T-helper 2 cell (primary cell): Measurements from ENCODE around the gene HNRNPLL.

Experiments
- DNase-seq, 5 experiments: peaks; one replicate each; pipeline versions ENCODE4 v3.0.0 to v3.0.0-alpha.2; 2012 to 2022

Gene HNRNPLL

DNA sequence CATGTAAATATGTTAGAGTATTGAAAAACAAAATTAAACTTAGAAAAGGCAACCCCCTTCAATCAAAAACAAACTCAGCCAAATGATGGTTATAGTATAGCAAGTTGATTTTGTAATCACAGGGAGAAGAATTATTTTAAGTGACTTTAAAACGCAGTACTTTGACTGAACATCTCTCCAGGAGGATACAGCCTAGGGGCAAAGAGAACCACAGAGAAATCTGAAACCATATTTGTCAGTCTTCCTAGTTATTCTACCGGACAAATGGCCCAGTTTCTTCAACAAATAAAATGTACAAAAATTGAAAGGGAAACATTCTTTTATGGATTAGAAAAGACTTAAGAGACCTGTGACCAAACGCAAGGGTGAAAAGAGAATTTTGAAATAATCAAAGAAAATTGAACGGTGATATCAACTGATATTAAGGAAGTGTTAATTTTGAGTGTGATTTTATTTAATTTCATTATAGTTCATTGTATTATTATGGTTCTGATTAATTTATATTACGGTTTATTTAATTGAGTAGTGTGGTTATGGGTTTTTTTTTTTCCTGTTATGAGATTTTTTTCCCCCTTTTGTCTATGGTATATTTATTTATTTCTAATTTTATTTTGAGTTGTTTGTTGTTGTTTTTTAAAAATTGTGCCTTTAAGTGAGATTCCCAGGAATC lies 75.3 kb downstream of the HNRNPLL start:
- no peak for DNase-seq

DNA sequence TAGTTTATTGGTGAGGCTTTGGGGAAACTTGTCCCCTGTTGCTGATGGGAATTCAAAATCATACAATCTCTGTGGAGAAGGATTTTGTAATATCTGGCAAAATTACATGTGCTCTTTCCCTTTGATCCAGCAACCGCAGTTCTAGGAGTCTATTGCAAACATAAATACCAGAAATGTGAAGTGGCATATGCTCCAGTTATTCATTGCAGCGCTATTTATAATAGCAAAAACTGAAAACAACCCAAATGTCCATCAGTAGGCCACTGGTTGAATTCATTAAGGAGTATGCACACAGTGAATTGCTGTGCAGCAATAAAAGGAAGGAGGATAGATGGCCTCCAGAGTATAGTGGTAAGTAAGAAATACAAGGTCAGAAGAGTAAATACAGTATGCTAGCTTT lies 76.5 kb downstream of the HNRNPLL start:
- no peak for DNase-seq

DNA sequence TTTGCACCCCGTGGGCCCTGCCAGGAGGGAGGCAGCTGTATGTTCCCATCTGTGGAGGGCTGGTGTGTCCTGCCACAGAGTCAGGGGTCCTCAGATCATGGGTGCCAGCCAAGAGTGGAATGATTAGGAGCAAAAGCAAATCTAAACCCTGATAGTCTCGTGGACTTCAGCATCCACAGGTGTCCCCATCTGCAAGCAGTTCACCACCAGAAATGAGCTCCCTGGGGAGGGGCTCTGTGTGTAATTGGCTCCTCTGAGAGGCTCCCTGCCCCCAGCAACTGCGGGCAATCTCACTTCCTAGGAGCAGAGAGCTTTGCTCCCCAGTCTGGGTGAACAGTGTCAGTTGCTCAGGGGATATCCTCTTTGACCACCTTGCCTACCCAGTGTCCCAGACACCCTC lies 78.1 kb downstream of the HNRNPLL start:
- DNase-seq, result no peak

DNA sequence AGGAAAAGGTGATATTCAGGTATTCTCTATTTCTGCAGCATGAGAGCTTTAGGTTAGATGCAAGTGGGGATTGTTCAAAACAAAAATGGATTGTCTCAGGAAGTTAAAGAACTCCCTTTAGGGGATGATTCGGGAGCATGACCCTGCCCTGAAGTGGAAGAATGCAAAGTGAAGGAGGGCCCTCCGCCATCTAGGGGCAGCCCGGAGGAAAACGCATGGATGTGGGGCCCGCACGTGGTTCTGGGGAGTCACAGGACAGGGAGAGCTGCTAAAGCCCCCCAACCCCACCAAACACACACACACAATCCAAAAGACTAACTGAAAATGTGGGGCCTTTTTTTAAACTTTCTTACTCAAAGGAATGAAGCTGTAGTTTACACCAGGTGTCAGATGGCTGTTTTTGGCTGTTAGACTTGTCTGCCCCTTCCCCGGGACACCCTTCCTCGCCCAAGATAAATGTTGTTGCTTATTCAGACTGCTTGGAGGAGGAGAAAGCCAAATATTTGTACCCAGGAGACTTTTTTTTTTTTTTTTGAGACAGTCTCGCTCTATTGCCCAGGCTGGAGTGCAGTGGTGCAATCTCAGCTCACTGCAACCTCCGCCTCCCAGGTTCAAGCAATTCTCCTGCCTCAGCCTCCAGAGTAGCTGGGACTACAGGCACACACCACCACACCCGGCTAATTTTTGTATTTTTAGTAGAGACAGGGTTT lies 78.8 kb downstream of the HNRNPLL start:
- DNase-seq, result no peak

DNA sequence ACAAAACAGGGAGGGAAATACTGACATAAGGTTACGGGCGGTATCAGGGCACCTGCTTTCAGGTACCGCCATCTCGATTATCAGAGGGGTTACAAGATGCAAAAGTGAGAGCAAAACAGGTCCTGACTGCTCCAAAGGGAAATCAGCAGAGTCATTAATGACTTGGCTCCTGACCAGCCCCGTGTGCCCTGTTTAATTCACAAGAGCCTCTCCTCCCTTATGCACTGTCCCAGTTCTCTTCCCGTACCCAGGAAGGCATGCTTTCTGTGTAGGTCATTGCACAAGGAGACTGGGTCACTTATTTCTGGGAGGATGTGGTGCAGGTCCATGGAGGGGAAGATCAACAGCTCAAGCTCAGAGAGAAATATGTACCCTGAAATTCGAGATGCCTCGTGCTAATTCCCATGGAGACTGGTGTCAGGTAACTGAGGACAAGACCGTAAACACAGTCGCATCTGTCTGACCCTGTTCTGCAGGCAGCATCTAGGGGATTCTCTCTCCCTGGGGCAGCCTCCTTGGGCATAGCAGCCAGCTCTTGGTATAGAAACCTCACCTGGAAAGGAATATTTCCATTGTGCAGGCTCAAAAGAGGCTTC lies 79.9 kb downstream of the HNRNPLL start:
- DNase-seq, result no peak

DNA sequence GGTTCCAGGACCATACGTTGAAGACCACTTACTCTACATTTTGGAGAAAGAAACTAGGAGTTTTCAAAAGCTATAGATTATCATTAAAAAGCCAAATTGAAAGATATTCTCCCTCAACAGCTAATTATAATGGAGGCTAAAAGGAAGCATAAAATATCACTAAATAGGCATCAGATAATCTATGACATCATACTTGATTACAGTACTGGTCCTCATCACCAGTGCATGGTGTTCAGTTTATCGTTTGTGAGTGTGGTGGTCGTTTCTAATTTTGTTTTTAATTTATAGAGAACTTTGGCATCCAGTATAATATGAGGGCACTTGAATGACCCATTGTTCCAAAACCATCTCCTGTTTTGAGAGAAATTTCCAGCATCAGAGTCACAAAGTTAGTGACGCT lies 80.9 kb downstream of the HNRNPLL start:
- DNase-seq, result no peak

DNA sequence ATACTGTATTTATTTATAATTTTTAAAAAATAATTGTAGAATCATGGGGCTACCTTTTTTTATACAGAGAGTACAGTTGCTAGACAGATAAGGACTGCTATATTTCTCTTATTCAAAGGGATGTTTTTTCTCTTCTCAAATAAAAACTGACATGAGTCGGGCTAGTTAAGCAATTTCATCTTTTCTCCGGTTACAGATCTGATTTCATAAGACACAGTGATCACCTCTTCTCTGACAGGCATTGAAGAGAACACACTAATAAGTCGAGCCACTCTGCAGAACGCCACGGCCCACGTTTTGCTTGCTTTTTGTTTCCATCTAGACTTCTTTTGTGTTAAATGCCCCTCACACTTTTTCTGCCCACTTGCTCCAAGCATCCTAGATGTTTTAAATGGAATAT lies 85.4 kb downstream of the HNRNPLL start:
- DNase-seq, result no peak

DNA sequence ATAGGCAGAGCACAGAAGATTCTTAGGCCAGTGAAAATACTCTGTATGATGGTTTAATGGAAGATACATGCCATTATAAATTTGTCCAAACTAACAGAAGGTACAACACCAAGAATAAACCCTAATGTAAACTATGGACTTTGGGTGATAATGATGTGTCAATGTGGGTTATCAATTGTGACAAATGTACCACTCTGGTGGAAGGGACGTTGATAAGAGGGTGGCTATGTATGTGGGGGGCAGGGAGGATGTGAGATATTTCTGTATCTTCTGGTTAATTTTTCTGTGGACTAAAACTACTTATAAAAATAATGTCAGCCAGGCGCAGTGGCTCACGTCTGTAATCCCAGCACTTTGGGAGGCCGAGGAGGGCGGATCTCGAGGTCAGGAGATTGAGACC lies 86.2 kb downstream of the HNRNPLL start:
- DNase-seq, result no peak

DNA sequence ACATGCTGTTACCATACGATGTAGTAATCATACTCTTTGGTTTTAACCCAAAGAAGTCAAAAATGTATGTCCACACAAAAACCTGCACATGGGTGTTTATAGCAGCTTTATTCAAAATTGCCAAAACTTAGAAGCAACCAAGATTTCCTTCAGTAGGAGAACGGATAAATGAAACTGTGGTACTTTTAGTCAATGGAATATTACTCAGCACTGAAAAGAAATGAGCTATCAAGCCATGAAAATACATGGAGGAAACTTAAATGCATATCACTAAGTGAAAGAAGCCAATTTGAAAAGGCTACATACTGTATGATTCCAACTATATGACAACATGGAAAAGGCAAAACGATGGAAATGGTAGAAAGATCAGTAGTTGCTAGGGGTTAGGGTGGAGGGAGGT lies 86.6 kb downstream of the HNRNPLL start:
- no peak for DNase-seq

DNA sequence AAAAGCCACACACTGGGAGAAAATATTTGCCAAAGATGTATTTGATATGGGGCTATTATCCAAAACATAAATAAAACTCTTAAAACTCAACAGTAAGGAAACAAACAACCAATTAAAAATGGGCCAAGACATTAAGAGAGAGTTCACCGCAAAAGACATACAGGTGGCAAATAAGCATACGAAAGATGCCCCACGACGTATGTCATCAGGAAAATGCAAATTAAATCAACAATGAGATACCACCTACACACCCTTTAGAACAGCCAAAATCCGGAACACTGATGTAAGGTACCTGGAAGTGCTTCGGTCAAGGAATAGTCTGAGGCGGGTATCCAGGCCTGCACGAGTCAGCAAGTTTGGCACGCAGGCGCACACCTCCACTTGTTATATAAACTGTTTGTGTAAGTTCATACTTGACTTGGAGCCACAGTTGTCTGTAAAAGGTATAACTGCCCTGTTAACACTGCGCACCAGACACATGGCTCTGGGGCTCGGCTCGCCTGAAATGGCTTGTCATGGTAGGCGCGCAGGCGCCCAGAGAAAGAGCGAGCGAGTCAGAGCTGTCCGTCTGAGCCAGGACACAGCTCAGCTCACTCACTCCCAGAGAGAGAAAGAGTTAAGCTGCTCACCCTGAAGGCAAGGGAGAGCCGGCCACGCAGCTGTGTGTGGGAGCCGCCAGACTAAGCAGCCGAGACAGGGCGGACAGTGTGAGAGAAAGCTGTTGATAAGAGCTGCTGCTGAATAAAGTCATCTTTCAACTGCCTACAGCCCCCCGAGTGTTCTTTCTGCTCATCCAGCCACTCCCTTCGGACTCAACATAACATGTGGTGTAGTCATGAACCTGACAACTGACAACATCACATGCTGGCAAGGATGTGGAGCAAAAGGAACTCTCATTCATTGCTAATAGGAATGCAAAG lies 87.3 kb downstream of the HNRNPLL start:
- DNase-seq, result no peak

DNA sequence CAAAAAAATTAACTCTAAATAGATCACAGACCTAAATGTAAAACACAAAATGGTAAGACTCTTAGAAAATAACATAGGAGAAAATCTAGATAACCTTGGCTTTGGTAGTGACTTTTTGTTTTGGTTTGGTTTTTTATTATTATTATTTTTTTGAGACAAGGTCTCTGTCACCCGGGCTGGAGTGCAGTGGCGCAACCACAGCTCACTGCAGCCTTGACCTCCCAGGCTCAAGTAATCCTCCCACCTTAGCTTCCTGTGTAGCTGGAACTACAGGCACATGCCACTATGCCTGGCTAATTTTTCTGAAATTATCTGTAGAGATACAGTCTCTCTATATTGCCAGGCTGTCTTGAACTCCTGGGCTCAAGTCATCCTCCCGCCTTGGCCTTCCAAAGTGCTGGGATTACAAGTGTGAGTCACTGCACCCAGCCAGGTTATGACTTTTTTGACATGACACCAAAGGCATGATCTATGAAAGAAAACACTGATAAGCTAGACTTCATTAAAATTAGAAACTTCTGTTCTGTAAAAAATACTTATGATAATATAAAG lies 88.0 kb downstream of the HNRNPLL start:
- DNase-seq, result no peak

DNA sequence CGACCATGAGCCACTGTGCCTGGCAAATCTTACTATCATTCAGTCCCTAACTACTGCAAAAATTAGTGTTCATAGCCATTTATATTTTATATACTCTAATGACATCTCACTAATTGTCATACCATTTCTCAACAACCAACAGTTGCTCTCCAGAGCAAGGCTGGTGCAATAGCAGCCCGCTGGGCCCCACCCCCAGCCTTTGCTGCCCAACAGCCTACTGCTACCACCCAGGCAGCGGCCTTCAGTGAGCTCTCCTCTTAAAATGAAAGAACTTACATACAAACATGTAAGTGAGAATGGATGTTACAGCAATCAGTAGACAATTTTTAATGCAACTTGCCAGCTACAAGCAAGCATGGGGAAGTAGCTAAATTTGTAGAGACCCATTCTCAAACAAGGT lies 90.5 kb downstream of the HNRNPLL start:
- no peak for DNase-seq
